ENCODE data around the gene MYBPH.
A peak's percentile ranks its signal among the peaks of the same experiment; 100 is the strongest.

MYBPH gene

GRCh38 chr1:203130358-203130985 is 45.2 kb downstream of the MYBPH start:
- no peaks in the 10 kb centered on the region for H3K9me3 ChIP-seq (ENCODE audit: control insufficient read depth, low read length)
- H3K36me3 ChIP-seq (ENCODE audit: control insufficient read depth, insufficient read depth, low read length) = no peaks in the 10 kb centered on the region
- peaks cover 32% of the 10 kb centered on the region for H3K27me3 ChIP-seq (ENCODE audit: control insufficient read depth, insufficient read depth, low read length, poor library complexity, severe bottlenecking)
- no peak overlapping the region for H3K4me3 ChIP-seq (ENCODE audit: insufficient read depth, low read depth, low read length)
- H3K27ac ChIP-seq (ENCODE audit: insufficient read depth, low read depth, low read length, poor library complexity, severe bottlenecking) = no peak overlapping the region
- 93 to 95% methylated on average over 3 of the region's 3 CpGs for WGBS, 2 experiments
- peaks cover 25% of the 10 kb centered on the region for H3K4me1 ChIP-seq (ENCODE audit: control insufficient read depth, insufficient read depth, low read length)

- H3K36me3 ChIP-seq (ENCODE audit: control insufficient read depth, insufficient read depth, low read length) = no peaks in the 10 kb centered on the region
- H3K27me3 ChIP-seq (ENCODE audit: control insufficient read depth, insufficient read depth, low read length, poor library complexity, severe bottlenecking) = peaks cover 35% of the 10 kb centered on the region
- H3K27ac ChIP-seq (ENCODE audit: insufficient read depth, low read depth, low read length, poor library complexity, severe bottlenecking) = no peak overlapping the region
- no peaks in the 10 kb centered on the region for H3K9me3 ChIP-seq (ENCODE audit: control insufficient read depth, low read length)
- 91 to 92% methylated on average over 7 of the region's 7 CpGs for WGBS, 2 experiments
- no peak overlapping the region for H3K4me3 ChIP-seq (ENCODE audit: insufficient read depth, low read depth, low read length)
- peaks cover 25% of the 10 kb centered on the region for H3K4me1 ChIP-seq (ENCODE audit: control insufficient read depth, insufficient read depth, low read length)
Observed at GRCh38 chr1:203129501-203130231, 46.0 kb downstream of the MYBPH start.

- WGBS, 2 experiments = 92 to 94% methylated on average over 29 of the region's 29 CpGs
- Histone ChIP-seq H3K4me1 (ENCODE audit: control insufficient read depth, insufficient read depth, low read length) (peaks cover 20% of the 10 kb centered on the region), H3K36me3 (ENCODE audit: control insufficient read depth, insufficient read depth, low read length) (no peaks in the 10 kb centered on the region)
Observed at GRCh38 chr1:203128716-203129500, 46.7 kb downstream of the MYBPH start.

GRCh38 chr1:203128431-203128715 is 47.3 kb downstream of the MYBPH start:
- Histone ChIP-seq H3K27me3 (ENCODE audit: control insufficient read depth, insufficient read depth, low read length, poor library complexity, severe bottlenecking) (peaks cover 35% of the 10 kb centered on the region), H3K4me3 (ENCODE audit: insufficient read depth, low read depth, low read length) (peak overlapping the region; percentile 29), H3K36me3 (ENCODE audit: control insufficient read depth, insufficient read depth, low read length) (no peaks in the 10 kb centered on the region), H3K27ac (ENCODE audit: insufficient read depth, low read depth, low read length, poor library complexity, severe bottlenecking) (no peak overlapping the region), H3K9me3 (ENCODE audit: control insufficient read depth, low read length) (no peaks in the 10 kb centered on the region), H3K4me1 (ENCODE audit: control insufficient read depth, insufficient read depth, low read length) (peaks cover 20% of the 10 kb centered on the region)
- WGBS, 2 experiments = 18 to 20% methylated on average over 7 of the region's 7 CpGs

More at GRCh38 chr1:203128716-203129500, 46.7 kb downstream of the MYBPH start:
- Histone ChIP-seq H3K27ac (ENCODE audit: insufficient read depth, low read depth, low read length, poor library complexity, severe bottlenecking) (no peak overlapping the region), H3K27me3 (ENCODE audit: control insufficient read depth, insufficient read depth, low read length, poor library complexity, severe bottlenecking) (peaks cover 35% of the 10 kb centered on the region), H3K4me3 (ENCODE audit: insufficient read depth, low read depth, low read length) (peak overlapping the region; percentile 29), H3K9me3 (ENCODE audit: control insufficient read depth, low read length) (no peaks in the 10 kb centered on the region)

- H3K4me1 ChIP-seq (ENCODE audit: control insufficient read depth, insufficient read depth, low read length) = peaks cover 20% of the 10 kb centered on the region
- peak within 1 kb of the TSS; percentile 29 for H3K4me3 ChIP-seq (ENCODE audit: insufficient read depth, low read depth, low read length)
- WGBS, 2 experiments = 1 to 2% methylated on average over 51 of the region's 51 CpGs
- no peaks in the 10 kb centered on the region for H3K36me3 ChIP-seq (ENCODE audit: control insufficient read depth, insufficient read depth, low read length)
- peaks cover 35% of the 10 kb centered on the region for H3K27me3 ChIP-seq (ENCODE audit: control insufficient read depth, insufficient read depth, low read length, poor library complexity, severe bottlenecking)
- H3K27ac ChIP-seq (ENCODE audit: insufficient read depth, low read depth, low read length, poor library complexity, severe bottlenecking) = no peak within 1 kb of the TSS
- no peaks in the 10 kb centered on the region for H3K9me3 ChIP-seq (ENCODE audit: control insufficient read depth, low read length)
Observed at GRCh38 chr1:203127666-203128430, 47.8 kb downstream of the MYBPH start, which contains the start of gene ADORA1. ADORA1 (plus strand) TSS chr1:203127726; CDS start chr1:203128842, 1,116 bp downstream.

GRCh38 chr1:203126866-203127665 is 48.6 kb downstream of the MYBPH start:
- Histone ChIP-seq H3K27ac (ENCODE audit: insufficient read depth, low read depth, low read length, poor library complexity, severe bottlenecking) (no peak overlapping the region), H3K27me3 (ENCODE audit: control insufficient read depth, insufficient read depth, low read length, poor library complexity, severe bottlenecking) (peaks cover 35% of the 10 kb centered on the region), H3K9me3 (ENCODE audit: control insufficient read depth, low read length) (no peaks in the 10 kb centered on the region), H3K4me1 (ENCODE audit: control insufficient read depth, insufficient read depth, low read length) (peaks cover 20% of the 10 kb centered on the region), H3K36me3 (ENCODE audit: control insufficient read depth, insufficient read depth, low read length) (no peaks in the 10 kb centered on the region), H3K4me3 (ENCODE audit: insufficient read depth, low read depth, low read length) (peak overlapping the region; percentile 29)
- 38 to 45% methylated on average over 12 of the region's 12 CpGs for WGBS, 2 experiments

GRCh38 chr1:203126151-203126865 is 49.3 kb downstream of the MYBPH start:
- Histone ChIP-seq H3K27ac (ENCODE audit: insufficient read depth, low read depth, low read length, poor library complexity, severe bottlenecking) (no peak overlapping the region), H3K36me3 (ENCODE audit: control insufficient read depth, insufficient read depth, low read length) (no peaks in the 10 kb centered on the region), H3K27me3 (ENCODE audit: control insufficient read depth, insufficient read depth, low read length, poor library complexity, severe bottlenecking) (peaks cover 35% of the 10 kb centered on the region), H3K9me3 (ENCODE audit: control insufficient read depth, low read length) (no peaks in the 10 kb centered on the region), H3K4me3 (ENCODE audit: insufficient read depth, low read depth, low read length) (no peak overlapping the region), H3K4me1 (ENCODE audit: control insufficient read depth, insufficient read depth, low read length) (peaks cover 20% of the 10 kb centered on the region)
- 42% methylated on average over 8 of the region's 8 CpGs for WGBS, 2 experiments

- Histone ChIP-seq H3K27me3 (ENCODE audit: control insufficient read depth, insufficient read depth, low read length, poor library complexity, severe bottlenecking) (peaks cover 35% of the 10 kb centered on the region), H3K4me1 (ENCODE audit: control insufficient read depth, insufficient read depth, low read length) (peaks cover 17% of the 10 kb centered on the region), H3K9me3 (ENCODE audit: control insufficient read depth, low read length) (no peaks in the 10 kb centered on the region), H3K27ac (ENCODE audit: insufficient read depth, low read depth, low read length, poor library complexity, severe bottlenecking) (no peak overlapping the region), H3K36me3 (ENCODE audit: control insufficient read depth, insufficient read depth, low read length) (no peaks in the 10 kb centered on the region), H3K4me3 (ENCODE audit: insufficient read depth, low read depth, low read length) (no peak overlapping the region)
- WGBS, 2 experiments = 88 to 90% methylated on average over 5 of the region's 5 CpGs
Observed at GRCh38 chr1:203124546-203125317, 50.9 kb downstream of the MYBPH start.

All from ectodermal cell (in vitro differentiated cells).